ENCODE results near the gene C1orf116. TPM values are rescaled to one million over a fixed set of nuclear protein-coding genes. Genes with fewer than 3 reads are reported as not detected.

The C1orf116 gene
- total RNA-seq, 1 donor from 2014 or later: 0.67 TPM

DNA sequence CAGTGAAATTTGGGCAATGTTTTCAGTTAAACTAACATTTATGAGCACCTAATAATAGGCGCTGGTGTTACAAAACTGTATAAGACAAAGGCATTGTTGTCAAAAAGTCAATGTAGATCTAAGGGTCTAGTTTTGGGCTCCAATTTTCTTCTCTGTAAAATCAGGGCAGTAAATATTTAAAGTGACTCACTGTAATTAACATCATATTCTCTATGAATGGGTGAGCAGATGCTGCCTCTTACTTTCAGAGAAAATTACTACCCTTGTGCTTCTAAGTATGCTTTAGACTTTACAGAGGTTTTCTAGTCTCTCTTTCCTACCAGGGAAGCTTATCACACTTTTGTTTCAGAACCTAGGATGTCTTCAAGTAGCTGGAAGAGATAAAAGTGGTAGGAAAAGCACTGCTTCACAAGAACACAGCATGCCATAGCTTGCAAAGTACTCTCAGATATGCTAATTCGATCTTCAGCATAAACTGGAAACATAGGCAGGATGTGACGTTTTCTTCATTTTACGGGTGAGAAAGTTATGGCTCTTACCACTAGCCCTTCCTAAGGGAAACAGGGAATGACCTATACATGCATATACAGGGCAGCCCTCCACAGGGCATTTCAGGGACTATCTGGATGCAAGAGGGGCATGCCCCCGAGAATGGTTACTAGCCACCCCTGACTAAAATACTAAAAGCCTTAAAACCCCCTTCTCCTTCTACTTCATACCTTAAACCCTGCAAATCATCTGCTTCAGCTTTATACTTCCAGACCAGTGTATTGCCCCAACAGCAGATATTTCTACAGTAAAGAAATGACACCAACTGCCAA is 2.6 kb downstream of the C1orf116 start:
- Mint-ChIP-seq H3K4me3 (no peak overlapping the region), H3K9me3 (no peaks in the 10 kb centered on the region), H3K27ac (no peak overlapping the region), H3K27me3 (ENCODE audit: low read depth) (peaks cover 6% of the 10 kb centered on the region), H3K36me3 (no peaks in the 10 kb centered on the region), H3K4me1 (peaks cover 26% of the 10 kb centered on the region)
- DNase-seq (ENCODE audit: low spot score in 2 of 2, unreplicated experiment in 2 of 2): no peak
- TF ChIP-seq, protein P1, sequence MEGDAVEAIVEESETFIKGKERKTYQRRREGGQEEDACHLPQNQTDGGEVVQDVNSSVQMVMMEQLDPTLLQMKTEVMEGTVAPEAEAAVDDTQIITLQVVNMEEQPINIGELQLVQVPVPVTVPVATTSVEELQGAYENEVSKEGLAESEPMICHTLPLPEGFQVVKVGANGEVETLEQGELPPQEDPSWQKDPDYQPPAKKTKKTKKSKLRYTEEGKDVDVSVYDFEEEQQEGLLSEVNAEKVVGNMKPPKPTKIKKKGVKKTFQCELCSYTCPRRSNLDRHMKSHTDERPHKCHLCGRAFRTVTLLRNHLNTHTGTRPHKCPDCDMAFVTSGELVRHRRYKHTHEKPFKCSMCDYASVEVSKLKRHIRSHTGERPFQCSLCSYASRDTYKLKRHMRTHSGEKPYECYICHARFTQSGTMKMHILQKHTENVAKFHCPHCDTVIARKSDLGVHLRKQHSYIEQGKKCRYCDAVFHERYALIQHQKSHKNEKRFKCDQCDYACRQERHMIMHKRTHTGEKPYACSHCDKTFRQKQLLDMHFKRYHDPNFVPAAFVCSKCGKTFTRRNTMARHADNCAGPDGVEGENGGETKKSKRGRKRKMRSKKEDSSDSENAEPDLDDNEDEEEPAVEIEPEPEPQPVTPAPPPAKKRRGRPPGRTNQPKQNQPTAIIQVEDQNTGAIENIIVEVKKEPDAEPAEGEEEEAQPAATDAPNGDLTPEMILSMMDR (IDR thresholded peaks at IDR 0.05; ENCODE audit: unreplicated experiment): no peak

DNA sequence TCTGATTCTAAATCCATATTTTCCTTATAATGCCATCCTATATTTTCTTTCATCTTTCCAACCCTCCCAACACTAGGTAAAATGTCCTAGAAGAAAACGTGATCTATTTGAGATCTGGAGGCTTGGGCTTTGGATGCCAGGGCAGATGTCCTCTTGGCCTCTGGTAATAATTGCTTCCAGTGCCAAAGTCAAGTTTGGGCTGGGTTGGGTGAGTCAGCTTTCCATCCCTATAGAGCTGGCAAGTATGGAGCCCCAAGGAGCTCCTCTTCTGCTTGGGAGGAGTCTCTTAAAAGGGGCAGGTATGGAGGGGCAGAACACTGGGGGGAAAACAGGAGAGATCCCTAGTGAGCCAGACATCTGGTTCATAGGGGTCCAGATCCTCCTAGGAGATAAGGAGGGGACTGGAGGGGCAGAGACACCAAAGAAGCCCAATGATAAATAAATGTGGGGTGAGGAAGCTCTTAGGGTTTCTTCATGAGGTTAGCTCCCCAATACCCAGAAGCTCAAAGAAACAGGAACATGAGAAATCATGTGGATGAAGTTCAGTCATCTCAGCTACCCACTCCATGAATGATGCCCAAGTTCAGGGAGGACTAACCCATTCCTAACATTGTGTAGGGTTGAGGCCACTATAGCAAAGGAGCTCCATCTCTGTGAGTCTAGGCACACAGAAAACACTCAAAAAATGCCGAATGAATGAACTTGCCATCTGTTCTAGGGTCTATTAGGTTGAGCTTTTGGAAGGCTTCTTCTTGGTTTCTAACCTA is 3.5 kb downstream of the C1orf116 start:
- peaks cover 6% of the 10 kb centered on the region for H3K27me3 Mint-ChIP-seq (ENCODE audit: low read depth)
- no peaks in the 10 kb centered on the region for H3K36me3 Mint-ChIP-seq
- TF ChIP-seq, protein P1 (IDR thresholded peaks at IDR 0.05; ENCODE audit: unreplicated experiment): no peak
- no peak overlapping the region for H3K27ac Mint-ChIP-seq
- H3K4me1 Mint-ChIP-seq: peaks cover 34% of the 10 kb centered on the region
- no peaks in the 10 kb centered on the region for H3K9me3 Mint-ChIP-seq
- no peak for DNase-seq (ENCODE audit: low spot score in 2 of 2, unreplicated experiment in 2 of 2)
- no peak overlapping the region for H3K4me3 Mint-ChIP-seq

DNA sequence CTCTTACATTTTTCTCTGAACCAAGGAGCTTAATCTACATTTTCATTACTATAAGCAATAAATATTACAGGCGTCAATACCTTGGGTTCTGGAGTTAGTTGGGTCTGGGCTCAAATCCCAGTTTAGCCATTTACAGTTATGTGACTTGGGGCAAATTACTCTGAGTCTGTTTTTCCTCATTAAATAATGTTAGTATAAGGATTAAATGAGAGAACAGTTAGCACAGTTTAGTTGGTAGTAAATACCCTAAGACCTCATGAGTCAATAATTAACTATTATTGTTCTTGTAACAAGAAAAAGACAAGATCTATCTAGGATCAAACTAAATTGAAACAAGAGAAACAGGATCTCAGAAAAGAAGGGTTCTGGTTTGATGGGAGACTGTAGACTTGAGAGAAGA is 4.6 kb downstream of the C1orf116 start:
- Mint-ChIP-seq H3K27me3 (ENCODE audit: low read depth) (peaks cover 6% of the 10 kb centered on the region), H3K4me3 (no peak overlapping the region), H3K4me1 (peaks cover 36% of the 10 kb centered on the region)

DNA sequence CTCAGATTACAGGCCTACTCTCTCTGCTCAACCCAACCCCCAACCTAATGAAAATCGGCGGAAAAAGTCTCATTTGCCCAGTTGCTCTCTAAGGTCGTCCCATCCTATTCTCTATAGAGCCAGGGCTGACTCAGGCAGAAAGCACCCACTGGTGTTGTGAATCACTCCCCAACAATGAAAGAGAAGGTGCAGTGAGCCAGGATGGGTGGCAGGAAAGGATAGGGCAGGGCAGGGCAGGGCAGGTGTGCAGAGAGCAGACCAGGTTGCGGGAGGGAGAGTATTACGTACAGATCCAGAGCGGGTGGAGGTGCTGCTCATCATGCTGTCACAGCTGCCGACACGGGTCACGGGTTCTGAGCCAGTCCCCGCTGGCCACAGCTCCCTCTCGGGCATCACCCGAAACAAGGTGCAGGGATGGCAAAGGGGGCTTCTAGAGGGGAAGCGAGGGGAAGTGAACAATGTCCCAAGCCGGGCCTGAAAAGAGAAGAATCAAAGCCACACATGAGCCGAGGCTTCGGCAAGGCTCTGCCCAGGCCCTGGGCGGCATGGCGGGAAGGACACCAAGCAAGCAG is 5.3 kb downstream of the C1orf116 start:
- TF ChIP-seq, protein P1 (IDR thresholded peaks at IDR 0.05; ENCODE audit: unreplicated experiment): no peak
- Mint-ChIP-seq H3K9me3 (no peaks in the 10 kb centered on the region), H3K27me3 (ENCODE audit: low read depth) (peaks cover 6% of the 10 kb centered on the region), H3K27ac (no peak overlapping the region), H3K4me1 (peaks cover 33% of the 10 kb centered on the region), H3K36me3 (no peaks in the 10 kb centered on the region), H3K4me3 (no peak overlapping the region)
- no peak for DNase-seq (ENCODE audit: low spot score in 2 of 2, unreplicated experiment in 2 of 2)

More for the DNA sequence above, 4.6 kb downstream of the C1orf116 start:
- TF ChIP-seq, protein P1 (IDR thresholded peaks at IDR 0.05; ENCODE audit: unreplicated experiment): no peak
- no peaks in the 10 kb centered on the region for H3K36me3 Mint-ChIP-seq
- H3K9me3 Mint-ChIP-seq: no peaks in the 10 kb centered on the region
- no peak for DNase-seq (ENCODE audit: low spot score in 2 of 2, unreplicated experiment in 2 of 2)
- H3K27ac Mint-ChIP-seq: no peak overlapping the region

DNA sequence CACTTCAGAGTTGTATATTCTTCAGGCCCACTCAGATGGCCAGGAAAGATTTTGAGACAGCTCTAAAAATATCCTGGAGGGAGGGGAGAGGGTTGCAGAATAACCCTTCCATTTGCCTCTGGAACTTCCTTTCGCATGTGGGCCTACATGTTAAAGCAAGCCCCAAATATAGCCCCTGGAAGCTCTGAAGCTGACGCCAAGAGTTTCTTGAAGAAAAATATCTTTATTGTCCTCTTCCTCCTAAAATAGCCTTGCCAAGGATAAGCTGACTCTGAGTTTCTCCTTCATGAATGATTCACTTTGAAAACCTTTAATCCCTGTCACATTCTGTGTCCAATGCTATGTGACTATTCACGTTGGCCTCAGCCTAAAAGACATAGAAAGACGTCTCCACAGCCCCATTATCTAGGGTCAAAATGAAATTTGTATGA is 6.4 kb downstream of the C1orf116 start:
- H3K27ac Mint-ChIP-seq: peak overlapping the region; percentile 98

More for the DNA sequence above, 6.4 kb downstream of the C1orf116 start:
- no peak for DNase-seq (ENCODE audit: low spot score in 2 of 2, unreplicated experiment in 2 of 2)
- H3K9me3 Mint-ChIP-seq: no peaks in the 10 kb centered on the region
- peaks cover 6% of the 10 kb centered on the region for H3K27me3 Mint-ChIP-seq (ENCODE audit: low read depth)
- H3K36me3 Mint-ChIP-seq: no peaks in the 10 kb centered on the region
- H3K4me1 Mint-ChIP-seq: peaks cover 30% of the 10 kb centered on the region
- no peak overlapping the region for H3K4me3 Mint-ChIP-seq
- TF ChIP-seq, protein P1 (IDR thresholded peaks at IDR 0.05; ENCODE audit: unreplicated experiment): no peak

Data from mesothelial cell of epicardium (in vitro differentiated cells).